Activated CD4-positive, alpha-beta T cell treated with anti-CD3 and anti-CD28 coated beads, Interleukin-2, amount 10 ng/mL, durations not matched to agents 7 days and 5 days (primary cell): ENCODE results near the gene TMEM132A. TPM values are rescaled to one million over a fixed set of nuclear protein-coding genes. Genes with fewer than 3 reads are reported as not detected.

Source experiments
- CTCF ChIA-PET: fragments of 350-600 bp; sonication (Branson Sonifier 250); formaldehyde crosslinking; loops from one replicate; lab custom pipeline; 2021; ENCODE audit warnings: antibody characterized with exemption; lab: Charles Lee
- POLR2A ChIA-PET: fragments of 350-600 bp; sonication (Branson Sonifier 250); formaldehyde crosslinking; loops from one replicate; lab custom pipeline; 2021; ENCODE audit warnings: antibody characterized with exemption; lab: Charles Lee
- DNase-seq: peaks from one replicate; pipeline ENCODE4 v3.0.0-alpha.2; 2020
- H3K27ac Mint-ChIP-seq: one replicate; pipeline ENCODE4 v1.8.0; 2021; ENCODE audit warnings: mild to moderate bottlenecking, moderate library complexity, mixed read lengths
- H3K27me3 Mint-ChIP-seq: one replicate; pipeline ENCODE4 v1.8.0; 2021; ENCODE audit warnings: mixed read lengths
- H3K36me3 Mint-ChIP-seq: one replicate; pipeline ENCODE4 v1.8.0; 2021; ENCODE audit warnings: low read depth, mixed read lengths
- H3K4me1 Mint-ChIP-seq: one replicate; pipeline ENCODE4 v1.8.0; 2021; ENCODE audit warnings: mixed read lengths
- H3K4me3 Mint-ChIP-seq: one replicate; pipeline ENCODE4 v1.8.0; 2021; ENCODE audit warnings: mild to moderate bottlenecking, moderate library complexity, mixed read lengths
- H3K9me3 Mint-ChIP-seq: one replicate; pipeline ENCODE4 v1.8.0; 2021; ENCODE audit warnings: mixed read lengths
- total RNA-seq, 2 experiments: library from RNA; stranded (reverse); gene quantifications; one replicate each; pipeline ENCODE4 v1.2.3, GENCODE V29; 2021

TMEM132A gene
- total RNA-seq, 2 experiments from 2014 or later, result 0.40 to 0.47 TPM

DNA sequence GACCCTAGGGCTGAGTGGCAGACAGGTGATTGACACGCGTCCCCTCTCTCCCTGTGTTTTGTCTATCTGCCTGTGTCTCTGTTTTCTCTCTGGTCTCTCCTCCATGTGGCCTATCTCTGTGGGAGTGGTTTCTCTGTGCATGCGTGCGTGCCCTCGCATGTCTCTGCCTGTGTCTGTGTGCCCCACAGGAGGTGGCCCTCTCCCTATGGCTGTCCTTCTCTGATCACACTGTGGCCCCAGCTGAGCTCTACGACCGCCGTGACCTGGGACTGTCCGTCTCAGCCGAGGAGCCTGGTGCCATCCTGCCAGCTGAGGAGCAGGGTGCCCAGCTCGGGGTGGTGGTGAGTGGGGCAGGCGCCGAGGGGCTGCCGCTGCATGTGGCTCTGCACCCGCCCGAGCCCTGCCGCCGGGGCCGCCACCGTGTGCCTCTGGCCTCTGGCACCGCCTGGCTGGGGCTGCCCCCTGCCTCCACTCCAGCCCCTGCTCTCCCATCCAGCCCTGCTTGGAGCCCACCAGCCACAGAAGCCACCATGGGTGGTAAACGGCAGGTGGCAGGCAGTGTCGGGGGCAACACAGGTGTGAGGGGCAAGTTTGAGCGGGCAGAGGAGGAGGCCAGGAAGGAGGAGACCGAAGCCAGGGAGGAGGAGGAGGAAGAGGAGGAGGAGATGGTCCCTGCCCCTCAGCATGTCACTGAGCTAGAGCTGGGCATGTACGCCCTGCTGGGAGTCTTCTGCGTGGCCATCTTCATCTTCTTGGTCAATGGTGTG, 11.6 kb downstream of the TMEM132A start:
- no peak overlapping the region for H3K4me3 Mint-ChIP-seq
- ChIA-PET POLR2A (interaction anchor here (0.7 kb wide), 1 partner anchor 81 kb away, joined by 3 read pairs; no protein-coding TSS in a partner anchor), CTCF (interaction anchor here (1.0 to 2.0 kb wide), 3 partner anchors 15 to 200 kb away, joined by 4 read pairs; partner anchors contain the start of gene TMEM109)
- H3K27ac Mint-ChIP-seq, result no peak overlapping the region
- H3K27me3 Mint-ChIP-seq, result peaks cover 4% of the 10 kb centered on the region
- no peaks in the 10 kb centered on the region for H3K9me3 Mint-ChIP-seq
- no peaks in the 10 kb centered on the region for H3K36me3 Mint-ChIP-seq
- H3K4me1 Mint-ChIP-seq, result peaks cover 4% of the 10 kb centered on the region
- DNase-seq, result no peak

GRCh38 chr11:60936467-60937143, 12.3 kb downstream of the TMEM132A start:
- CTCF ChIA-PET, result no interaction called here
- H3K4me3 Mint-ChIP-seq, result no peak overlapping the region
- H3K9me3 Mint-ChIP-seq, result no peaks in the 10 kb centered on the region
- no peak for DNase-seq
- no peak overlapping the region for H3K27ac Mint-ChIP-seq
- peaks cover 2% of the 10 kb centered on the region for H3K27me3 Mint-ChIP-seq
- POLR2A ChIA-PET, result no interaction called here
- peaks cover 11% of the 10 kb centered on the region for H3K4me1 Mint-ChIP-seq
- no peaks in the 10 kb centered on the region for H3K36me3 Mint-ChIP-seq

- H3K4me1 Mint-ChIP-seq, result peaks cover 15% of the 10 kb centered on the region
- no peak overlapping the region for H3K4me3 Mint-ChIP-seq
- no peaks in the 10 kb centered on the region for H3K9me3 Mint-ChIP-seq
- DNase-seq, result no peak
- no peak overlapping the region for H3K27ac Mint-ChIP-seq
- H3K36me3 Mint-ChIP-seq, result no peaks in the 10 kb centered on the region
- POLR2A ChIA-PET, result no interaction called here
- H3K27me3 Mint-ChIP-seq, result peaks cover 2% of the 10 kb centered on the region
- CTCF ChIA-PET, result no interaction called here
Observed at GRCh38 chr11:60937144-60937527, 12.9 kb downstream of the TMEM132A start.

GRCh38 chr11:60937811-60938210, 13.6 kb downstream of the TMEM132A start:
- CTCF ChIA-PET, result no interaction called here
- Mint-ChIP-seq H3K27ac (no peak overlapping the region), H3K36me3 (no peaks in the 10 kb centered on the region), H3K27me3 (peaks cover 2% of the 10 kb centered on the region), H3K4me3 (no peak overlapping the region), H3K9me3 (no peaks in the 10 kb centered on the region), H3K4me1 (peaks cover 15% of the 10 kb centered on the region)
- POLR2A ChIA-PET, result no interaction called here
- DNase-seq, result no peak

GRCh38 chr11:60938500-60938899, 14.2 kb downstream of the TMEM132A start:
- ChIA-PET CTCF (interaction anchor here (1.0 to 1.1 kb wide), 2 partner anchors 24 to 345 kb away, joined by 3 to 5 read pairs; no protein-coding TSS in a partner anchor), POLR2A (no interaction called here)
- no peak for DNase-seq
- H3K27ac Mint-ChIP-seq, result no peak overlapping the region
- no peak overlapping the region for H3K4me3 Mint-ChIP-seq
- H3K27me3 Mint-ChIP-seq, result peaks cover 2% of the 10 kb centered on the region
- peaks cover 15% of the 10 kb centered on the region for H3K4me1 Mint-ChIP-seq
- H3K36me3 Mint-ChIP-seq, result no peaks in the 10 kb centered on the region
- H3K9me3 Mint-ChIP-seq, result no peaks in the 10 kb centered on the region

GRCh38 chr11:60939301-60939700, 15.0 kb downstream of the TMEM132A start:
- CTCF ChIA-PET, result interaction anchor here (1.0 to 1.4 kb wide), 5 partner anchors 9 to 344 kb away, joined by 3 to 5 read pairs (median 4); no protein-coding TSS in a partner anchor
- POLR2A ChIA-PET, result no interaction called here
- Mint-ChIP-seq H3K4me3 (no peak overlapping the region), H3K27ac (no peak overlapping the region), H3K4me1 (peaks cover 15% of the 10 kb centered on the region), H3K27me3 (no peaks in the 10 kb centered on the region), H3K9me3 (no peaks in the 10 kb centered on the region), H3K36me3 (no peaks in the 10 kb centered on the region)
- DNase-seq, result no peak

GRCh38 chr11:60939855-60940254, 15.6 kb downstream of the TMEM132A start:
- ChIA-PET POLR2A (interaction anchor here (0.6 kb wide), 1 partner anchor 204 kb away, joined by 5 read pairs; no protein-coding TSS in a partner anchor), CTCF (interaction anchor here (1.0 to 1.4 kb wide), 5 partner anchors 9 to 220 kb away, joined by 3 to 5 read pairs (median 4); no protein-coding TSS in a partner anchor)
- H3K27ac Mint-ChIP-seq, result no peak overlapping the region
- H3K36me3 Mint-ChIP-seq, result no peaks in the 10 kb centered on the region
- H3K4me1 Mint-ChIP-seq, result peaks cover 15% of the 10 kb centered on the region
- H3K4me3 Mint-ChIP-seq, result no peak overlapping the region
- H3K27me3 Mint-ChIP-seq, result no peaks in the 10 kb centered on the region
- DNase-seq, result no peak
- no peaks in the 10 kb centered on the region for H3K9me3 Mint-ChIP-seq

- DNase-seq, result no peak
- H3K27me3 Mint-ChIP-seq, result no peaks in the 10 kb centered on the region
- H3K27ac Mint-ChIP-seq, result no peak overlapping the region
- H3K4me3 Mint-ChIP-seq, result no peak overlapping the region
- H3K9me3 Mint-ChIP-seq, result no peaks in the 10 kb centered on the region
- H3K4me1 Mint-ChIP-seq, result peaks cover 17% of the 10 kb centered on the region
- ChIA-PET POLR2A (no interaction called here), CTCF (interaction anchor here (0.6 to 2.1 kb wide), 3 partner anchors 26 to 723 kb away, joined by 3 to 7 read pairs (median 3); no protein-coding TSS in a partner anchor)
- no peaks in the 10 kb centered on the region for H3K36me3 Mint-ChIP-seq
Observed at GRCh38 chr11:60941371-60942119, 17.3 kb downstream of the TMEM132A start.

- Mint-ChIP-seq H3K27me3 (no peaks in the 10 kb centered on the region), H3K36me3 (no peaks in the 10 kb centered on the region), H3K9me3 (no peaks in the 10 kb centered on the region), H3K4me1 (peaks cover 17% of the 10 kb centered on the region), H3K27ac (no peak overlapping the region), H3K4me3 (no peak overlapping the region)
- CTCF ChIA-PET, result interaction anchor here (0.6 to 2.1 kb wide), 3 partner anchors 25 to 722 kb away, joined by 3 to 7 read pairs (median 3); no protein-coding TSS in a partner anchor
- POLR2A ChIA-PET, result no interaction called here
- DNase-seq, result no peak
Observed at GRCh38 chr11:60942219-60942618, 18.0 kb downstream of the TMEM132A start.

DNA sequence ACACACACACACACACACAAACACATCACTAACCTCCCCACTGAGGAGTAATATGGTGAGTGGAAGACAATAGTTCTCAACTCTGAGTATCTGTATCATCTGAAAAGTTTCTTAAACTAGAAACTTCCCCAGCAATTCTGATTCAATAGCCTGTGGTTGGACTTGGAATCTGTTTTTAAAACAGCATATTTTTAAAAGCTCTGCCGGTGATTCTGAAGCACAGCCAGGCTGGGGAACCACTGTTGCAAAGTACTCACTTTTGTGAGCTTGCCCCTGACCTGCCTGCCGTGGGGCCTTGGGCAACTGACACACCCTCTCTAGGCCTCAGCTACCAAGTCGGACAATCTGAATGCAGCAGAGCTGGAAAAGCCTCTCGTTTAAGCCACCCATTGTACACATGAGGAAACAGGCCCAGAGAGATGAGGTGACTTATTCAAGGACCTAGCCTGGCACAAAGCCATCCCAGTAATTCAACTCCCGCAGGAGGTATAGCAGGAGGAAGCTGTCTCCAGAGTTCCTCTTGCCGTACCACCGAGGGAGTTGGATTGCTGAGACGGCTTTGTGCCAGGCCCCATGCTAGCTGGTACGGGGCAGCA, 18.8 kb downstream of the TMEM132A start:
- DNase-seq, result no peak
- Mint-ChIP-seq H3K36me3 (no peaks in the 10 kb centered on the region), H3K27me3 (no peaks in the 10 kb centered on the region), H3K9me3 (no peaks in the 10 kb centered on the region), H3K4me1 (peaks cover 17% of the 10 kb centered on the region), H3K4me3 (no peak overlapping the region), H3K27ac (no peak overlapping the region)
- CTCF ChIA-PET, result no interaction called here
- POLR2A ChIA-PET, result no interaction called here

- CTCF ChIA-PET, result interaction anchor here (1.0 to 1.6 kb wide), 2 partner anchors 13 to 29 kb away, joined by 3 to 4 read pairs; no protein-coding TSS in a partner anchor
- Mint-ChIP-seq H3K27me3 (peaks cover 5% of the 10 kb centered on the region), H3K4me1 (peaks cover 19% of the 10 kb centered on the region), H3K27ac (peak overlapping the region; percentile 13), H3K4me3 (no peak overlapping the region), H3K36me3 (no peaks in the 10 kb centered on the region), H3K9me3 (no peaks in the 10 kb centered on the region)
- DNase-seq, result no peak
- POLR2A ChIA-PET, result no interaction called here
Observed at GRCh38 chr11:60944490-60945294, 20.4 kb downstream of the TMEM132A start.
